ENCODE results near the gene DNAJC13. TPM values are rescaled to one million over a fixed set of nuclear protein-coding genes. Genes with fewer than 3 reads are reported as not detected.
"Not testable (repeated sequence)": the region's sequence is repeated elsewhere in the genome, so short reads cannot be mapped to it uniquely, and the experiment has no call there.

The DNAJC13 gene, protein sequence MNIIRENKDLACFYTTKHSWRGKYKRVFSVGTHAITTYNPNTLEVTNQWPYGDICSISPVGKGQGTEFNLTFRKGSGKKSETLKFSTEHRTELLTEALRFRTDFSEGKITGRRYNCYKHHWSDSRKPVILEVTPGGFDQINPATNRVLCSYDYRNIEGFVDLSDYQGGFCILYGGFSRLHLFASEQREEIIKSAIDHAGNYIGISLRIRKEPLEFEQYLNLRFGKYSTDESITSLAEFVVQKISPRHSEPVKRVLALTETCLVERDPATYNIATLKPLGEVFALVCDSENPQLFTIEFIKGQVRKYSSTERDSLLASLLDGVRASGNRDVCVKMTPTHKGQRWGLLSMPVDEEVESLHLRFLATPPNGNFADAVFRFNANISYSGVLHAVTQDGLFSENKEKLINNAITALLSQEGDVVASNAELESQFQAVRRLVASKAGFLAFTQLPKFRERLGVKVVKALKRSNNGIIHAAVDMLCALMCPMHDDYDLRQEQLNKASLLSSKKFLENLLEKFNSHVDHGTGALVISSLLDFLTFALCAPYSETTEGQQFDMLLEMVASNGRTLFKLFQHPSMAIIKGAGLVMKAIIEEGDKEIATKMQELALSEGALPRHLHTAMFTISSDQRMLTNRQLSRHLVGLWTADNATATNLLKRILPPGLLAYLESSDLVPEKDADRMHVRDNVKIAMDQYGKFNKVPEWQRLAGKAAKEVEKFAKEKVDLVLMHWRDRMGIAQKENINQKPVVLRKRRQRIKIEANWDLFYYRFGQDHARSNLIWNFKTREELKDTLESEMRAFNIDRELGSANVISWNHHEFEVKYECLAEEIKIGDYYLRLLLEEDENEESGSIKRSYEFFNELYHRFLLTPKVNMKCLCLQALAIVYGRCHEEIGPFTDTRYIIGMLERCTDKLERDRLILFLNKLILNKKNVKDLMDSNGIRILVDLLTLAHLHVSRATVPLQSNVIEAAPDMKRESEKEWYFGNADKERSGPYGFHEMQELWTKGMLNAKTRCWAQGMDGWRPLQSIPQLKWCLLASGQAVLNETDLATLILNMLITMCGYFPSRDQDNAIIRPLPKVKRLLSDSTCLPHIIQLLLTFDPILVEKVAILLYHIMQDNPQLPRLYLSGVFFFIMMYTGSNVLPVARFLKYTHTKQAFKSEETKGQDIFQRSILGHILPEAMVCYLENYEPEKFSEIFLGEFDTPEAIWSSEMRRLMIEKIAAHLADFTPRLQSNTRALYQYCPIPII (N-terminal part only)
- total RNA-seq = 45.5 TPM
- long read RNA-seq, partial matches to known transcripts = 3 of 8 reads
- long read RNA-seq, other reads (novel, unspliced or antisense) = 4 of 8 reads

DNA sequence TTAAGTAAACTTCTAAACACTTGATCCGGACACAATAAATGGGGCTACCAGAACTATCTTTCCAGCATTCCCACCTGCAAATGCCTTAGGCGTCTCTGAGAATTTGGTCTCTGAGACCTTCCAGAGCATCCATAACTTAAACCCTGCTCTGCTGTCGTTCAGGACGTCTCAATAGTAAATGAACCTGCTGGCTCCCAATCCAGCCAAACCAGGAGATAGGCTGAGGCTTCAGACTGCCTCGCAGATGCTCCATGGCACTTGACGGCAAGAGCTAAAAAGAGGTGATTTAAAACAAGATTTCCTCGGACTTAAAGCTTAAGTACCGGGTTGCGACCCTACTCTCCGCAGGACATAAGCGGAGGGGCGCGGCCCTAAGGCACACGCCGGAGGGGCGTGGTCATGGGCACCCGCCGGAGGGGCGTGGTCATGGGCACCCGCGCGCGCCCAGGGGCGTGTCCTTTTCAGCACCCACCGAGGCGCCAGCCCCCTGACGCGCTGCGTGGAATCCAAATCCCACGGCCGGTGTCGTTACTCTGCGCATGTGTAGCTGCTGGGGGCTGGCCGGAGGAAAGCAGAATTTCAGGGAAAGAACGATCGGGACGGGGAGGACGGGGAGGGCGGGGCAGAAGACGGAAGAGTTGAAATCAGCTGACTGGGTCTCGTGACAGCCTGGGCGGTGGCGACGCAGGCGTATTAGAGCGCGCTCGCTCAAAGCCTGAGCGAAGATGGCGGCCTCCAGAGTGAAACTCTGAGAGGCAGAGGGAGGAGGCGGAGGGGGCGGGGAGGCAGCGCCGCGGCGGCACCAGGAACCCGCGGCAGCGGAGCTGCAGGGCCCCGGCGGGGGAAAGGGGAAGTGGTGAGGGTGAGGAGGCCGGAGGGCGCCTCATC lies at the start of gene DNAJC13:
TSS of gene DNAJC13 (plus strand) at position 696 of the 888 bp plus-strand sequence. CDS start 17,049 bp downstream, outside the sequence.
- DNase-seq (ENCODE audit: low spot score) = peak; percentile 96

DNA sequence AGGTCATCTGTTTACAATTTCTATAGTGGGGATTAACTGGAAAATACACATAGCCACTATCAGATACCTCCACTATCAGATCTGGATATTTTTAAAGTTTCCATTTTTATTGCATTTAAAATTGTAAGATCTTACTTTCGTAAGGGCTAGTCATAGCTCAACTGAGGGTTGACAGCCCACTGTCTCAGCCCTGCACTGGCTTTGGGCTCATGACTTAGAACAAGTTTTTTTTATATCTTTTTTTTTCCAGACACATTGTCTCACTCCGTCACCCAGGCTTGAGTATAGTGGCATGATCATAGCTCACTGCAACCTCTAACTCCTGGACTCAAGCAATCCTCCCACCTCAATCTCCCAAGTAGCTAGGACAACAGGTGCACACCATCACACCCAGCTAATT lies 48.8 kb upstream of the DNAJC13 start:
- no peak for DNase-seq (ENCODE audit: low spot score)

DNA sequence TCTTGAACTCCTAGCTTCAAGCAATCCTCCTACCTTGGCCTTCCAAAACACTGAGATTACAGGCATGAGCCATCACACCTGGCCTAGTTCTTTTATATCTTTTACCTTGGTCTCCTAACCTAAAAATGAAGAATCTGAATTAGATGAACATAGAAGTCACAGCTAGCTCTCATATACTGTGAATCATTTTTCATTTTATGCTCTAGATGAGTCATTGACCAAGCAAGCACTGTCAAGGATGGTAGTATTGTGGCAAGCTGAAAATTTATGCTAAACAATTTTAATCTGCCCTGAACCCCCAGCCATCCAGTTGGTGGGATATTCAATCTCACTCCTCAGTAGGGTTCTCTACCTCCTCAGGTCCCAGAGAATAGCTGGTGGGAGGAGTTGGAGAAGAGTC lies 48.3 kb upstream of the DNAJC13 start:
- no peak for DNase-seq (ENCODE audit: low spot score)

DNA sequence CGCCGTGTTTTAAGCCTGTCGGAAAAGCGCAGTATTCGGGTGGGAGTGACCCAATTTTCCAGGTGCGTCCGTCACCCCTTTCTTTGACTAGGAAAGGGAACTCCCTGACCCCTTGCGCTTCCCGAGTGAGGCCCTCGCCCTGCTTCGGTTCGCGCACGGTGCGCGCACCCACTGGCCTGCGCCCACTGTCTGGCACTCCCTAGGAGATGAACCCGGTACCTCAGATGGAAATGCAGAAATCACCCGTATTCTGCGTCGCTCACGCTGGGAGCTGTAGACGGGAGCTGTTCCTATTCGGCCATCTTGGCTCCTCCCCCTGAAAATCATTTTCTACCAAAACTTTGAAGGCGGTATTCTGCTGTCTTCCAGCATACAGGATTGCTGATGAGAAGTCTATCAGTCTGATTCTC lies 40.4 kb upstream of the DNAJC13 start:
- DNase-seq (ENCODE audit: low spot score) = not testable (repeated sequence)

DNA sequence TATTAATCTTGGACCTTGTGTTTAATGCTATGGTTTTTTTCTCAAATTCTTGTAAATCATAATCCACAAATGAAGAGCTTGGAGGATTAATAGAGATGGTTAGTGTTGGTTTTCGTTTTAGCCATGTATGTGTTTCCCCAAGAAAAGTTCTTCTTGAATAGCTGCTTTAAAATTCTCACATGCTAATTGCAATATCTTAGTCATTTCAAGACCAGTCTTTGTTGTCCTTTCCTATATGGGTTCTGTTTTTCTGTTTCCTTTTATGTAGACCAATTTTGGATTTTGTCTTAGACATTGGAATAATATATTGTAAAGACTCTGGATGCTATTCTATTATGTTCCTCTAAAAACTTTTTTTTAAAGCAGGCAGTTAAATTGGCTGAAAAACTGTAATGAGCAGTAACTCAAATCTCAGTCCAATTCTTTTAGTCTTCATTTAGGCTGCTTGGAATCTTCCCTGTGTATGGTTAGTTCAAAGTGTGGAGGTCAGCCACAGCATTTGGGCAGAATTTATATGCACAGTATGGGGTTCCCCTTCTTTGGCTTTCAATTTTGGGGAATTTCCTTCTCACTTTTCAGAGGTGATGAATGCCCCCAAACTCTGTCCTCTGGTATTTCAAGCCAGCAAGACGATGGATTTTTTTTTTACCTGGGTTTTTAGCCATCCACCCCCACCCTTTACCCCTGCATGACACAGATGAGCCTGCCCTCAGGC lies 39.1 kb upstream of the DNAJC13 start:
- no peak for DNase-seq (ENCODE audit: low spot score)

DNA sequence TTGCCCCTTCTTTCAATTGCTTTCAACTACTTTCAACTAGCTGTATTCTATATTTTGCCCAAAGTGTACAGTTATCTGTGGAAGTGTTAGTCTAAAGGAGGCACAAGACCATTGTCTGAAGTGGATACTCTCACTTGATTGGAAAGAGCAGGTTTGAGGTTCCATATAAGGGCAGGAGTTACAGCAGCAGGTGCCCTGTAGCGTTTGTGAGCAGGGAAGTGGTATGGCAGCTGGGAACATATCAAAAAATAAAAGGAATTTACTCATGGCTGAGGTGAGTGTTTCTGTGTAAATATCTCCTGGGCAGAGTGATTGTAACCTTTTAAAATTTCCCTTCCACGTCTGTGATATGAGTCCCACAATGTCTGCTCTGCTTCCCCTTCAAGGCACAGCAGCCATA lies 38.5 kb upstream of the DNAJC13 start:
- DNase-seq (ENCODE audit: low spot score) = no peak

DNA sequence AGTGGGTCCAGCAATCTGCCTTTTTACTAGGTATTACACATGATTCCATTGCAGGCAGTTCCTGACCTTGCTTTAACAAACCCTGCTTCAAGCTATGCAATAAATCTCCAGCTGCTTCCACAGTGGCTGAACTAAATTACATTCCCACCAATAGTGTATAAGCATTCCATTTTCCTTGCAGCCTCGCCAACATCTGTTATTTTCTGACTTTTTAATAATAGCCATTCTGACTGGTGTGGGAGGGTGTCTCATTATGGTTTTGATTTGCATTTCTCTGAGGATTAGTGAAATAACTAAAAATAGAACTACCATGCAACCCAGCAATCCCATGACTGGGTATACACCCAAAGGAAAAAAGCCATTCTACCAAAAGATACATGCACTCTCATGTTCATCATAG lies 36.4 kb upstream of the DNAJC13 start:
- no peak for DNase-seq (ENCODE audit: low spot score)

DNA sequence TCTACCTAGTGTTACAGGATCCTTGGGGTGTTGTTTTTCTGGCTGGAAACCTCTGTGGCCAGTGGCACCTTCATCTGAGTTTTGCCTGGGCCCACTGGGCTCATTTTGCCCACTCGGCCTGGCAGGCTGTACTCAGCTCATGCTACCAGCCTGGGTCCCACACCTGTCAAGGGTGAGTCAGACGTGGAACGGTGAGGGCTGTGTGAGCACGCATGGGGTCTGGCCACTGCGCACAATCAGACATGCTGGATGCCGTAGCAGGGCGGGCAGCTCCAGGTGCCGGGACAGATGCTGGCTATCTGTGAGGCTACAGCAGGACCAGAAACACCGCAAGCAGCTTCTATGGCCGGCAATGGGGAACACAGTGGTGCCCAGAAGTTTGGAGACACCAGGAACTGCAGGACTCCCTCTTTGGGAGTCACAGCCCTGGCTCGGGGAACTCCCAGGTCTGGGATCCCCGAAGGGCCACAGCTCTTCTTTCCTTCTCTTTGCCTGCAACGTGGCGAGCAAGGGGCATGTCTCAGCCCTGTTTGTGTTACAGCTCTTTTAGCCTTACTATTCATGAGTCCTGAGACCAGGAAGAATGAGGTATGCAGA lies 35.9 kb upstream of the DNAJC13 start:
- no peak for DNase-seq (ENCODE audit: low spot score)

DNA sequence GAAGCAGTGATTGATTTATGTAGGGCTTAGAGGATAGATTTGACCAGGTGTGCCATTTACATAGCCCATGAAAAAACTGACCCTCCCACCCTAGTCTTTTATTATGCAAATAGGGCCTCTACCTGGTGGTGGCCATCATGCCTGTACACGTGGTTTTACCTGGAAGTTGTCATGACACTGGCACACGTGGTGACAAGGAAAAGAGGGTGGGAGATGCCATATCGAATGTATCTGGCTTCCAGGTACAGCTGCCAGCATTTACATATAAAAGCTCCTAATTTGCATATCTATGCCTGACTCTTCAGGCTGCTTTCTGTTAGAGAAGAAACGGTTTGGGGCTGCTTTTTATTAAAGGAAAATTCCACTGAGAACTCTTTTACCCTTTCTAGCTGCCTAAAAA lies 35.0 kb upstream of the DNAJC13 start:
- no peak for DNase-seq (ENCODE audit: low spot score)

DNA sequence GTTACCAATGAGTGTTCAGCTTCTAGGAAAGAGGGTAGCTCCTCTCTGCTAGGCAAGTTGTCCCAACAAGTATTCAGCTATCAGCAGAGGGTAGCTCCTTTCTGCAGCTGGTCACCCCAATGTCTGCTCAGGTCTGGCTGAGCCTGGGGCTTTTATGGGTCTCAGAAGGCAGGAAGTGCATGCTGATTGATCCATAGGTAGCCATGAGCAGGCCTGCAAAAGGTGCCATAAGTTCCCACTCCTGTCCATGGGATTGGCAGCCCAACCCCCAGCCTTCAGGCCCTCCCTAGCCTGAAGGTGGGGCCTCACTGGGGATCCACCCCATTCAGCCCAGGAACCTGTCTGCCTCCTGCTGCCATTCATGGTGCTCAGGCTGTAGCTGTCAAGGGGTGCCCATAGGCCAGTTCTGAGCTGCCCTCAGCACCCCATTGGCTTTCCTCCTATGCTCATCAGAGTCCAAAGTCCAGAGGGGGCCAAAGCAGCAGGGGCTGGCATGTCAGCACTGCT lies 34.6 kb upstream of the DNAJC13 start:
- no peak for DNase-seq (ENCODE audit: low spot score)

DNA sequence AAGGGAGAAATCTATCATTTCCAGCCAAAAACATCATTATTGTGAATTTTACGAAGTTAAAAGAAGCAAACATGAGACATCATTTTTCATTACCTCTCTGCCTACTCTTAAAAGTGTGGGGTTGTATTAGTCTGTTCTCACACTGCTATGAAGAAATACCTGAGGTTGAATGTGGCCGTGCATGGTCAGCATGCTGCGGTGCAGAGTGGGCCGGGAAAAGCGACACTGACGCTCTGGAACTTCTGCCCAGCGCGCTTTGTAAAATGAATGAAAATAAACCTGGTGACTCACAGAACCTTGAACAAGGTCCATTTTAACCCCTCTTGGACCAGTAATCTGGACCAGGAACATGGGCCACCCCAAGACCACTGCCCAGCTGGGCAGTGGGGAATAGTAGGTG lies 31.0 kb upstream of the DNAJC13 start:
- no peak for DNase-seq (ENCODE audit: low spot score)

DNA sequence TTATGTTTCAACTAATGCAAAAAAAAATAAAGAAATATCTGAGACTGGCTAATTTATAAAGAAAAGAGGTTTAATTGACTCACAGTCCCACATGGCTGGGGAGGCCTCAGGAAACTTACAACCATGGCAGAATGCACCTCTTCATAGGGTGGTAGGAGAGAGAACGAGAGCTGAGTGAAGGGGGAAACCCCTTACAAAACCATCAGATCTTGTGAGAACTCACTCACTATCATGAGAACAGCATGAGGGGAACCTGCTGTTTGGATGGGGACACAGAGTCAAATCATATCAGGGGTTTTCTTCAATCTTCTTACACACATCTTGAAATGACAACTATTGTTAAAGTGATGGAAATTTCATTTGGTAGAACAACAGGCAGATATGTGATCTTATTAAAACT lies 24.6 kb upstream of the DNAJC13 start:
- DNase-seq (ENCODE audit: low spot score) = not testable (repeated sequence)

DNA sequence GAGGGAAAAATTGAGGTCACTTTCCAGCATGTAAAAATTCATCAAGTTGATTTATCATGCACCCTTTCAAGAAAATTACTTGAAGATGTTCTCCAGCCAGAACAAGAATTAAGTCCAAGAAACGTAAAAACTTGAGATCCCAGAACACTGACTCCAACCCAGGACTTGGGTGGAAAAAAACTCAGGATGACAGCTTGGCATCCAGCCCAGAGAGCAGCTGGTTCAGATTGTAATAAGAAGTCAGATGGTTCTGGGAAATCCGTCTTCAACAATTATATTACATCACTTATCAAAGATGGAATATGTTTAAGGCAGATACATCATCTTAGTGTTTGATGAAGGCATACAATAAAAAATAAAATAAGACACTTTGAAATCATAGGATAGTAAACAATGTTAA lies 23.0 kb upstream of the DNAJC13 start:
- no peak for DNase-seq (ENCODE audit: low spot score)

DNA sequence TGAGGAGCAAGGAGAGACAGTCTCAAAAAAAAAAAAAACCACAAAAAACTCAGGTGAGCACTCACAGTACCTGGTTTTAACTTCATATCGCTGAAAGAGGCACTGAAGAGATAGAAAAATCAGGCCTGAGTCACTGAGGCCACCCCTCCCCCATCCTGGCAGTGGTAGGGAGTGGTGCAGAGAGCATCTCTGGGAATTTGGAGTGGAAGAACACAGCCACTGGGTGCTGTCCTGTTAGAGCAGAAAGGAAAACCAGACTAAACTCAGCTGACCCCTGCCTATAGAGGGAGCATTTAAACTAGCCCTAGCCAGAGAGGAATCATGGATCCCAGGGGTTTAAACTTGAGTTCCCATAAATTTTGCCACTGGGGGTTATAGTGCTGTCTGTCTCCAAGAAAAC lies 22.2 kb upstream of the DNAJC13 start:
- no peak for DNase-seq (ENCODE audit: low spot score)

DNA sequence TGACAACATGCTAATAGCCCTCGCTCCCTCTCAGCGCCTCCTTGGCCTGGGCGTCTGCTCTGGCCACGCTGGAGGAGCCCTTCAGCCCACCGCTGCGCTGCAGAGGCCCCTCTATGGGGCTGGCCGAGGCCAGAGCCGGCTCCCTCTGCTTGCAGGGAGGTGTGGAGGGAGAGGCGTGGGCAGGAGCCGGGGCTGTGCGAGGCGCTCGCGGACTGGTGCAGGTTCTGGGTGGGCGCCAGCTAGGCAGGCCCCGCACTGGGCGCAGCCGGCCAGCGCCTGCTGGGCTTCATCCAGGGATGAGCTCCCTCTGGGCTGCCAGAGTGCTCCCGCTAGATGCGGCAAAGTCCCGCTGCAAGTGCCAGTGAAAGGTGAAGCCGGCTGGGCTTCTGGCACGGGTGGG lies 21.0 kb upstream of the DNAJC13 start:
- DNase-seq (ENCODE audit: low spot score) = no peak

DNA sequence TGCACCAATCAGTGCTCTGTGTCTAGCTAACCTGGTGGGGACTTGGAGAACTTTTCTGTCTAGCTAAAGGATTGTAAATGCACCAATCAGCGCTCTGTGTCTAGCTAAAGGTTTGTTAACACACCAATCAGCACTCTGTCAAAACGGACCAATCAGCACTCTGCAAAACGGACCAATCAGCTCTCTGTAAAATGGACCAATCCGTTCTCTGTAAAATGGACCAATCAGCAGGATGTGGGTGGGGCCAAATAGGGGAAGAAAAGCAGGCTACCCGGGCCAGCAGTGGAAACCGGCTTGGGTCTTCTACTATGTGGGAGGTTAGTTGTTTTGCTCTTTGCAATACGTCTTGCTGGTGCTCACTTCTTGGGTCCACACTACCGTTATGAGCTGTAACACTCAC lies 20.5 kb upstream of the DNAJC13 start:
- DNase-seq (ENCODE audit: low spot score) = not testable (repeated sequence)

DNA sequence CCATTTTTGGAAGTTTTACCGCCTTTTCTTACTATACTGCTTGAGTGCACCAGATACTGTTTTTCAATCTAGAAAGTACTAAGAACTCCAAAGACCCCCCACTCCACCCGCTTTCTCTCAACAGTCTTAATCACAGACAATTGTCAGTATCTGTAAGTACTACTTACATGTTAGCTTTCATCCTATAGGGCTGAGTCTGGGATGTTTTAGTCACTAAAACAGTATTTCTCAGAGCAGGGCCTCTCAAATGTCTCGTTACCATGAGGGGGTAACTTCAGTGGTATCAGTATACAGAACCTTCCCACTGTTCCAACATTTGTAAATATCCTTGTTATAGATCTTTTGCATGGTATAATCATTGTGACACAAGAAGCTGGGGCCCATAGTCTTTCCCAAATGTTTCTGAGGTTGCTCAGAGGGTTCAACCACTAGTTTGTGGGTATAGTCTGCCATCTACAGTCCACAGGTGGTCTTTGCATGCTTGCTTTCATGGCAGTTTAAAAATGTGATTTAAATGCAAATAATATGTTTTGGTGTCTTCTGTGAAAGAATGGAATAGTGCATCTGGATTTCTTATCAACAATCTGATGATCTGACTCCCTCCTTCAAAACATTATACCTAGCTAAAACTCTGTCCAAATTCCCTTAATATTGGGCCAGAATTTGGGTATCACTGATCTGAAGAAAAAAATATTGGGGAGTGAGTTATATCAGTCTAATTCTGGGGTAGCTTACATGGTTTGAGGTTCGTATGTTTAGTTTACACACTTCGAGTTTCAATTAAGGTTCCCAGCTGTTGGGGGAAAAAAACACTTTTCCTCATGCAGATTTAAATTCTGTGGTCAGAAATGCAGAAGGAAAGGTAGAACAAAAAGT lies 18.0 kb upstream of the DNAJC13 start:
- DNase-seq (ENCODE audit: low spot score) = no peak

DNA sequence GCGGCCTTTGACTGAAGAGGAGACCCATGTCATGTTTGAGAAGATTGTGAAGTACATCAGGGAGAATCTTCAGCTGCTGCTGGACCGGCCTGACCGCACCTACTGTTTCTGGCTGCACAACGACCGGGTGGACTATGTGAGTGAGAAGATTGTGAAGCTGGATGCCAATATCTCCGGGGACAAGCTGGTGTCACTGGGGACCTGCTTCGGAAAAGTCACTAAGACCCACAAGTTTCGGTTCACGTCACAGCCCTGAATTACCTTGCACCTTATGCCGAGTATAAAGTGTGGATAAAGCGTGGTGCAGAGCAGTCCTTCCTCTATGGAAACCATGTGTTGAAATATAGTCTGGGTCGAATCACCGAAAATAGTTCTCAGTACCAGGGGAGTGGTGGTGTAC lies 16.0 kb upstream of the DNAJC13 start:
- DNase-seq (ENCODE audit: low spot score) = no peak

Data from mesenteric fat pad (tissue), 1 donor.